ENCODE results near the gene ELP5.
"Not testable (repeated sequence)": the region's sequence is repeated elsewhere in the genome, so short reads cannot be mapped to it uniquely, and the experiment has no call there.

Gene ELP5

GRCh38 chr17:7236808-7237207 lies 15.2 kb upstream of the ELP5 start:
- no peak for DNase-seq (ENCODE audit: low read depth)

GRCh38 chr17:7237266-7237760 lies 14.7 kb upstream of the ELP5 start:
- no peak for DNase-seq (ENCODE audit: low read depth)

- peak; percentile 82 for DNase-seq (ENCODE audit: low read depth)
Measured at GRCh38 chr17:7237761-7238419, 14.1 kb upstream of the ELP5 start.

- no peak for DNase-seq (ENCODE audit: low read depth)
Measured at GRCh38 chr17:7238420-7239090, 13.5 kb upstream of the ELP5 start.

DNA sequence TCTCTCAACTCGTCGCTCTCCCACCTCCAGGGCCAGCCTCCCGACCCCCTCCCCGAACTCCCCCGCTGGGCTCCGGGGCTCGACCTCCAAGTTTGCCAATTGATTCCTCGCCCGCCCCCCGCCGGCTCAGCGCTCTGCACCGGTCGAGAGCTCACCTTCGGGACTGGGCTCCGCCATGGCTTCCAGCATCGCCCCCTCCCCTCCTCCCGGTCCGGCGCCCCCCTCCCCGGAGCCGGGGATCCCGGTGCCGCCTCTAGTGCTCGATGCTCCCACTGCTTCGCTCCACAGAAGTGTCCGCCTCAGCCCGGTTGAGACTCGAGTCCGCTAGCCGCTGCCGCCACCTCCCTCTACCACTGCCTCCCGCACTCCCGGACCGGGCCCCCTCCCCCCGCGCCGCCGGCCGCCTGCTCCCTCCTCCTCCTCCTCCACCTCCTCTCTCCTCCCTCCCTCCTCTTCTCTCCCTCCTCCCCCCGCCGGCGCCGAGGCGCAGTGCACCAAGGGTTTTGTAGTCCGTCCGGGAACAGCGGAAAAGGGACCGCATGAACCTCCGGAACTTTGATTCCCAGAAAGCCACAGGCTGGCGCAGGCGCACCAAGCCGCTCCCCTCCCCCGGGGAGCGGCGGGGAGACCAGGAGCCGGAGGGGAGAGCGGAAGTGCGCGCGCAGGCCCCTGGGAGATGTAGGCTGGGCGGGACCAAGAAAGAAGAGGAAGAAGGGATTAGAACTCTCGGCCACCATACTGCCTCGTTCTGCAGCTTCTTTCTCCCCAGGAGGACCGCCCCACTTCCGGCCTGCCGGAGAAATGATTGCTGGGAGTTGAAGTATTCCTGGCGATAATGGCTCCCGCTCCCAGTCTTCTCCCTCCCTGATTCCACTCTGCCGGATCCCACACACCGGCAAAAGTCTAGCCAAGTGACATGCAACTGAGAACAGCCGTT lies 12.7 kb upstream of the ELP5 start, which contains the start of gene PHF23:
PHF23 (minus strand) TSS at position 367 of the 937 bp plus-strand sequence; CDS start at position 189, 178 bp downstream.
- peak; percentile 96 for DNase-seq (ENCODE audit: low read depth)

DNA sequence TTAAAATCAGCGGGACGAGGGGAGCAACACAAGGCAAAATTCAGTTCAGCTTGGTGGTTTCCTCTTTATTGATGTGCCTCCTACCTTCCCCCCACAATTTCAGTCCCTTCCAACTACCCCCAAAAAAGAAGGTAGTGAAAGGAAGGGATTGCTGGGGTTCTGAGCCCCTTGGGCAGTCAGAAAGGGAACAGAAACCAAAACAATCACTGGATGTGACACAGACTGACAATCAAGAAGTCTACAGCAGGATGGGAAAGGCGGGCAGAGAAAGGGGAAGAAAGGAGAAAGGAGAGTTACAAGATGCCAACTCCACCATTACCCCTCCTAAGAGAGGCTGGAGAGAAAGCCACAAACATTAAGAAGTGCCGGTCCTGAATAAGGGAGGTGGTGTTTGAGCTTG lies 11.6 kb upstream of the ELP5 start:
- no peak for DNase-seq (ENCODE audit: low read depth)

GRCh38 chr17:7241090-7241733 lies 10.8 kb upstream of the ELP5 start:
- DNase-seq (ENCODE audit: low read depth): no peak

DNA sequence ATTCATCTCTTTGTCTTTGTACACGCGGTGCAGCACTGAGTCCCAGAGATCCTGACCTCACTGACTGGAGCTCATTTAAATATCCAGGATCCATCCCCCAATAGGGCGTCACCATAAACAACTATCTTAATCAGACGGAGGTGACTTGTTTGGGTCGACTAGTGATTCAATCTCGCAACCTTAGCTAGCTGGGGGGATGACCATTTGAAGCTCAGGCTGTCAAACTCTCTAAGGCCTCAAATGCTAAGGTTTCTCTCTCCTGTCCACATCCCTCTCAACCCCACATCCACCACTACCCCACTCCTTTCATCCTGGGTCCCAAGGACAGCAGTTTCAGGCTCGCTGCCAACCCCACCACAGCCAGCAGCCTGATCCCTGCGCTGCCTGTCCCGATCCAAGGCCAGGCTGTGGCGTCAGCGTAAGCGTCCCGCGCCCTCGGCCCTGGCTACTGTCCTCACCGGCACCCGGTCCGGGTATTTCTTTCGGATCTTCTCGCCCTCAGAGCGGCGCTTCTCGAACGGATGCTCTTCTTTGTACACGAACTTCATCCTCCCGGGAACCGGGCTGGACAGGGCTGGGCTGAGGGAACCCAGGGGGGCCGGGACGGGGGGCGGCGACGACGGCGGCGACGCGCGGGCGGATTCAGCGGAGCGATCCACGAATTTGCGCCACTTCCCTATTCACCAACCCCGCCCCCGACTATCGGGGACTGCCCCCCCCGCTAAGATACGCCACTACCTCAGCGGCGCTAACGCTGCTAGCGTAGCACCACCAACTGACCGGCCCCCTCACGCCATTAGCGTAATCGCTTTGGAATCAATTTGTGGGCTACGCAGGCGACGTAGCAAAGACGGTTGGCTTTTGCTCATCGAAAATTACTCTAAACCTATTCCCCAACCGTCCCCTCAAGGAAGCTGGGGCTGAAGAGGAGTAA lies 10.0 kb upstream of the ELP5 start, which contains the start of gene GABARAP:
GABARAP (minus strand) TSS at position 667 of the 934 bp plus-strand sequence; CDS start at position 548, 119 bp downstream.
- DNase-seq (ENCODE audit: low read depth): peak; percentile 88

GRCh38 chr17:7242717-7243452 lies 9.1 kb upstream of the ELP5 start:
- peak; percentile 85 for DNase-seq (ENCODE audit: low read depth)

- DNase-seq (ENCODE audit: low read depth): no peak
Measured at GRCh38 chr17:7243453-7243729, 8.6 kb upstream of the ELP5 start.

DNA sequence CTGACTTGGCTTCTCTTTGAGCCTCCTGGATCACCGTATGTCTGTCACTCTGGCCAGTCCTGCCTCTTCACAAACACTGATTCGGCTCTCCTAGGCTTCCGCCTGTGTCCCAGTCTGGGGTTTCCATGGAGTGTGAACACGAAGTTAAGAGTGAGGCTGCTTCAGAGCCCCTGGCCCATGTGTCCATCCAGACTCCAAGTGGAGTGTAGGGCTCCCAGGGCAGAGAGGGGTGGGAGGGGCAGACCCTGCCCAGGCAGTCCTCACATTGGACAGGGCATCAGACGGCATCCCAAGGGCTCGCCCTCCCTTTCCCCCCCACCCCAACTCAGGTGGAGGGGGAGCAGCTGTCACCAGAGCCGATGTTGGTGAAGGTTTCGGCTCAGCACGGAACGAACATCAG lies 8.2 kb upstream of the ELP5 start:
- not testable (repeated sequence) for DNase-seq (ENCODE audit: low read depth)

GRCh38 chr17:7246779-7247178 lies 5.2 kb upstream of the ELP5 start:
- DNase-seq (ENCODE audit: low read depth): no peak

- DNase-seq (ENCODE audit: low read depth): no peak
Measured at GRCh38 chr17:7248796-7249195, 3.2 kb upstream of the ELP5 start.

- no peak for DNase-seq (ENCODE audit: low read depth)
Measured at GRCh38 chr17:7249214-7249613, 2.8 kb upstream of the ELP5 start.

- DNase-seq (ENCODE audit: low read depth): no peak
Measured at GRCh38 chr17:7249830-7250229, 2.2 kb upstream of the ELP5 start.

DNA sequence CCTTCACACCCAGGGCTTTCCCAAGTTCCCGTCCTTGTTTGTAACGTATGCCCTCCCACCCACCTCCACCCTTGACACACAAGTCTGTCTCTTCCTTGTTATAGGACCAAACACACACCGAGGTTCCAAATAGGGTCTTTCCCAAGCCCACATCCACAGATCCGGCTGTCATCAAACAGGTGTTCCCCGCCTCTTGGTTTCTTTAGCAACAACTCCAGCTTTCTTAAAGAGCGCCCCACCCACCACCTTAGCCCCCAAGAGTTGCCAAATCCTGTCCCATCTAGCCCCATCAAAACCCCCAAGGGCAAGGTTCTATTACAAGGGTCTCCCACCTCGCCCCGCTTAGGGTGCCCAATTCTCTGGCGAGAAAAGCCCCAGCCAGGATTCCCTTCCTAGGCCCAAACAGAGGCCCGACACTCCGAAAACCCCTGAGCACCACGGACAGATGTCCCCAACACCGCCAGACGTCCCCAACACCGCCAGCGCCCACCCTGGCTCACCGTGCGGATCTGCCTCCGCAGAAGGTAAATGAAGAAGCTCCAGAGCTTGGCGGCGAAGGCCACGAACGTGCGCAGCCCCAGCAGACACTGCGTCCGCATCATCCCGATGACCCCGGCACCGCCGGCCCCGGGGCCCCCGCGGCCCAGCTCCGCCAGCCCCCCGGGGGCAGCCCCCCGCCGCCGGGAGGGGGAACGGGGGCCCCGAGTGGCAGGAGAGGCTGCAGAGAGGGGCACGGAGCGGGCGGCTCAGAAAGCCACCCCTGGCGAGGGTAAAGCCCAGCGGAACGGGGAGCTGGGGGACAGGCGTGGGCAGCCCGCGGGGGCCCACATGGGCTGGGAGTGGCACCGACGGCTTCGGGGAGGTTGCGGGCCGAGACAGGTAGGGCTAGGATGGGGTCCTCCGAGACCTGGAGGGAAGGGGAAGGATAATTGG lies 1.1 kb upstream of the ELP5 start:
- DNase-seq (ENCODE audit: low read depth): no peak

GRCh38 chr17:7251661-7252175 lies 297 bp upstream of the ELP5 start, which contains the start of gene CTDNEP1:
CTDNEP1 (minus strand) TSS chr17:7251734; CDS start chr17:7251296, 438 bp downstream.
- peak; percentile 97 for DNase-seq (ENCODE audit: low read depth)

- DNase-seq (ENCODE audit: low read depth): no peak
Measured at GRCh38 chr17:7253082-7253481, 1.1 kb downstream of the ELP5 start.

- DNase-seq (ENCODE audit: low read depth): no peak
Measured at GRCh38 chr17:7254511-7254910, 2.5 kb downstream of the ELP5 start.

Data from stimulated activated CD8-positive, alpha-beta memory T cell treated with anti-CD3 and anti-CD28 coated beads, Interleukin-12 subunit alpha, Interleukin-12 subunit beta, amount 100 ng/mL, for 4 hours (primary cell).